ENCODE results near the gene HSPH1.

Gene HSPH1

GRCh38 chr13:31134039-31134711, 27.5 kb downstream of the HSPH1 start:
- H3K4me3 ChIP-seq (ENCODE audit: control insufficient read depth, low read depth, low read length) = no peak overlapping the region
- DNase-seq (ENCODE audit: low read depth) = no peak
- TF ChIP-seq, protein P1, sequence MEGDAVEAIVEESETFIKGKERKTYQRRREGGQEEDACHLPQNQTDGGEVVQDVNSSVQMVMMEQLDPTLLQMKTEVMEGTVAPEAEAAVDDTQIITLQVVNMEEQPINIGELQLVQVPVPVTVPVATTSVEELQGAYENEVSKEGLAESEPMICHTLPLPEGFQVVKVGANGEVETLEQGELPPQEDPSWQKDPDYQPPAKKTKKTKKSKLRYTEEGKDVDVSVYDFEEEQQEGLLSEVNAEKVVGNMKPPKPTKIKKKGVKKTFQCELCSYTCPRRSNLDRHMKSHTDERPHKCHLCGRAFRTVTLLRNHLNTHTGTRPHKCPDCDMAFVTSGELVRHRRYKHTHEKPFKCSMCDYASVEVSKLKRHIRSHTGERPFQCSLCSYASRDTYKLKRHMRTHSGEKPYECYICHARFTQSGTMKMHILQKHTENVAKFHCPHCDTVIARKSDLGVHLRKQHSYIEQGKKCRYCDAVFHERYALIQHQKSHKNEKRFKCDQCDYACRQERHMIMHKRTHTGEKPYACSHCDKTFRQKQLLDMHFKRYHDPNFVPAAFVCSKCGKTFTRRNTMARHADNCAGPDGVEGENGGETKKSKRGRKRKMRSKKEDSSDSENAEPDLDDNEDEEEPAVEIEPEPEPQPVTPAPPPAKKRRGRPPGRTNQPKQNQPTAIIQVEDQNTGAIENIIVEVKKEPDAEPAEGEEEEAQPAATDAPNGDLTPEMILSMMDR (conservative IDR thresholded peaks at IDR 0.05; ENCODE audit: control insufficient read depth, insufficient read depth, low read depth, low read length) = no peak

DNA sequence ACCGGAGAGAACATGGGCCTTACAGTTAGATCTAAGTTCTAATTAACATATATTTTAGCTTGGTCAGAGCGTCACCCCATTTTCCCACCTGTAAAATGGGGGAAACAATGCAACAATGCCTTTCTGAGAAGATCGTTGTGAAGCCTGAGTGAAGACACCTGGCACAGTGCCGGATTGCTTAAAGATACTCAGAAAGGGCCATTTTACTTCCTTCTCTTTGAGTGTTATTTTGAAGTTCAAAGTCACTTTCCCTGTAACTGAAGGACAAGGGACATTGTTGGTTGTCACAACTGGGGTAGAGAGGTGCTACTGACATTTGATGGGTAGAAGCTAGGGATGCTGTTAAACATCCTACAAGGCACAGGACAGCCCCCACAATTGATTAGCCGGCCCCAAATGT, 28.1 kb downstream of the HSPH1 start:
- DNase-seq (ENCODE audit: low read depth) = no peak
- no peak overlapping the region for H3K4me3 ChIP-seq (ENCODE audit: control insufficient read depth, low read depth, low read length)
- TF ChIP-seq, protein P1 (conservative IDR thresholded peaks at IDR 0.05; ENCODE audit: control insufficient read depth, insufficient read depth, low read depth, low read length) = no peak

GRCh38 chr13:31131470-31131961, 30.2 kb downstream of the HSPH1 start:
- no peak for DNase-seq (ENCODE audit: low read depth)
- TF ChIP-seq, protein P1 (conservative IDR thresholded peaks at IDR 0.05; ENCODE audit: control insufficient read depth, insufficient read depth, low read depth, low read length) = no peak
- no peak overlapping the region for H3K4me3 ChIP-seq (ENCODE audit: control insufficient read depth, low read depth, low read length)

GRCh38 chr13:31129419-31129818, 32.3 kb downstream of the HSPH1 start:
- TF ChIP-seq, protein P1 (conservative IDR thresholded peaks at IDR 0.05; ENCODE audit: control insufficient read depth, insufficient read depth, low read depth, low read length) = no peak
- H3K4me3 ChIP-seq (ENCODE audit: control insufficient read depth, low read depth, low read length) = no peak overlapping the region
- DNase-seq (ENCODE audit: low read depth) = no peak

- no peak overlapping the region for H3K4me3 ChIP-seq (ENCODE audit: control insufficient read depth, low read depth, low read length)
- TF ChIP-seq, protein P1 (conservative IDR thresholded peaks at IDR 0.05; ENCODE audit: control insufficient read depth, insufficient read depth, low read depth, low read length) = no peak
These were observed 37.5 kb downstream of the HSPH1 start for GRCh38 chr13:31124204-31124603.

DNA sequence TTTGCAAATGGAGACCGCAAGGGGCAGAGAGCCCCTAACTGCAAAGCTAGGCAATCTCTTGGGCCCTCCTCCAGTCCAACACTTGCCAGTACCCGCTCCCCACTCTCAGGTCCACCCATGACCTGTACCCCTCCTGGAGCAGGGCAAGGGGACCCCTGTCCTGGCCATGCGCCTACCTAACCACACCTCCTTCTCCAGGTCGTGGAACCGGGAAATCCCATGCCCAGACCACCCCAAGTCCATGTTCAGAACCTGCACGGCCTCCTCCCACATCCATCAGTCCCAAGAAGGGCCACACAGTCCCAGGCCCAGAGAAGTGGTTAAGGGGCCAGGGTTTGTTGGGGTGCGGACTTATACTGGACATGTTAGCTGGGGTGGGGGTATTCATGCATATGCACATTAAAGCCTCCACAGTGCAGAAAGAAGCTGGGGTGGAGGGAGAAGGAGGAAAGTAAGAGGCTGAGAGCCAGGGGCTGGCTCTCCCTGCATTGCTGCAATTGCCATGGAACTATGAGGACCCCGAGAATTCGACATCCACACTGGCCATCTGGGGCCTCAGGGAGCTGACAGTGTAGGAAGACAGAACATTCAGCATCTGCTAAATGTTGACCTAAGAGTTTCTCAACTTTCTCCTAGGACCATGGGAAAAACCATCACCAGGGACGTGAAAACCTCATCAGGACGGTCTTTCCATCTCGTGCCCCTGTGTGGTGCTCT, 39.0 kb downstream of the HSPH1 start:
- DNase-seq (ENCODE audit: low read depth) = no peak
- TF ChIP-seq, protein P1 (conservative IDR thresholded peaks at IDR 0.05; ENCODE audit: control insufficient read depth, insufficient read depth, low read depth, low read length) = no peak
- no peak overlapping the region for H3K4me3 ChIP-seq (ENCODE audit: control insufficient read depth, low read depth, low read length)

More at GRCh38 chr13:31124204-31124603, 37.5 kb downstream of the HSPH1 start:
- DNase-seq (ENCODE audit: low read depth) = no peak

Data from fibroblast of mammary gland (primary cell).